Measurements from ENCODE around the gene SMC2.

Gene SMC2

DNA sequence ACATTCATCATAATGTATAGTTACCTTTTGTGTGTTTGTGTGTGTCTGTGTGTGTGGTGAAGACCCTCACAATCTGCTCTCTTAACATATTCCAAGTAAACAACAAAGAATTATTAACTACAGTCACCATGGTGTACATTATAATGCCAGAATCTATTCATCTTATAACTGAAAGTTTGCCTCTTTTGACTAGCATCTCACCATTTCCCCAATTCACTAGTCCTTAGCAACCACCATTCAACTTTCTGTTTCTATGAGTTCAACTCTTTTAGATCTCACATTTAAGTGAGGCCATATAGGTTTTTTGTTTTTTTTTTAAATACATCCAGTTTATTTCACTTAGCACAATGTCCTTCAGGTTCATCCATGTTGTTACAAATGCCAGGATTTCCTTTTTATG is 83.6 kb downstream of the SMC2 start:
- Histone ChIP-seq H2AFZ (ENCODE audit: low read depth, low read length) (no peak overlapping the region), H3K36me3 (ENCODE audit: insufficient read depth, low read length) (no peaks in the 10 kb centered on the region), H4K20me1 (ENCODE audit: insufficient read depth, low read length) (no peaks in the 10 kb centered on the region), H3K27ac (ENCODE audit: low read length) (no peak overlapping the region), H3K4me1 (ENCODE audit: insufficient read depth, low read length) (no peaks in the 10 kb centered on the region), H3K9ac (ENCODE audit: low read depth, low read length) (no peak overlapping the region), H3K79me2 (ENCODE audit: insufficient read depth, low read length) (no peaks in the 10 kb centered on the region), H3K4me2 (ENCODE audit: insufficient read depth, low read length) (no peak overlapping the region), H3K4me3 (ENCODE audit: low read depth in 1 of 2, low read length in 2 of 2) (no peak overlapping the region), H3K27me3 (ENCODE audit: insufficient read depth, low read length, poor library complexity) (no peaks in the 10 kb centered on the region), H3K9me3 (ENCODE audit: insufficient read depth, low read length, severe bottlenecking) (no peaks in the 10 kb centered on the region)
- no peak for DNase-seq
- no peak for ATAC-seq (ENCODE audit: insufficient read depth, low read depth)
- no peak for TF ChIP-seq EZH2 (IDR thresholded peaks at IDR 0.05; ENCODE audit: borderline replicate concordance, low read depth, low read length, severe bottlenecking)
- TF ChIP-seq, protein P1, sequence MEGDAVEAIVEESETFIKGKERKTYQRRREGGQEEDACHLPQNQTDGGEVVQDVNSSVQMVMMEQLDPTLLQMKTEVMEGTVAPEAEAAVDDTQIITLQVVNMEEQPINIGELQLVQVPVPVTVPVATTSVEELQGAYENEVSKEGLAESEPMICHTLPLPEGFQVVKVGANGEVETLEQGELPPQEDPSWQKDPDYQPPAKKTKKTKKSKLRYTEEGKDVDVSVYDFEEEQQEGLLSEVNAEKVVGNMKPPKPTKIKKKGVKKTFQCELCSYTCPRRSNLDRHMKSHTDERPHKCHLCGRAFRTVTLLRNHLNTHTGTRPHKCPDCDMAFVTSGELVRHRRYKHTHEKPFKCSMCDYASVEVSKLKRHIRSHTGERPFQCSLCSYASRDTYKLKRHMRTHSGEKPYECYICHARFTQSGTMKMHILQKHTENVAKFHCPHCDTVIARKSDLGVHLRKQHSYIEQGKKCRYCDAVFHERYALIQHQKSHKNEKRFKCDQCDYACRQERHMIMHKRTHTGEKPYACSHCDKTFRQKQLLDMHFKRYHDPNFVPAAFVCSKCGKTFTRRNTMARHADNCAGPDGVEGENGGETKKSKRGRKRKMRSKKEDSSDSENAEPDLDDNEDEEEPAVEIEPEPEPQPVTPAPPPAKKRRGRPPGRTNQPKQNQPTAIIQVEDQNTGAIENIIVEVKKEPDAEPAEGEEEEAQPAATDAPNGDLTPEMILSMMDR (IDR thresholded peaks at IDR 0.05; ENCODE audit: borderline replicate concordance, extremely low read depth, low read length, poor library complexity, severe bottlenecking), result no peak
